ENCODE data around the gene LGR4. TPM values are rescaled to one million over a fixed set of nuclear protein-coding genes. Genes with fewer than 3 reads are reported as not detected.

The LGR4 gene
- total RNA-seq, 1 donor from 2014 or later: 36.2 TPM

DNA sequence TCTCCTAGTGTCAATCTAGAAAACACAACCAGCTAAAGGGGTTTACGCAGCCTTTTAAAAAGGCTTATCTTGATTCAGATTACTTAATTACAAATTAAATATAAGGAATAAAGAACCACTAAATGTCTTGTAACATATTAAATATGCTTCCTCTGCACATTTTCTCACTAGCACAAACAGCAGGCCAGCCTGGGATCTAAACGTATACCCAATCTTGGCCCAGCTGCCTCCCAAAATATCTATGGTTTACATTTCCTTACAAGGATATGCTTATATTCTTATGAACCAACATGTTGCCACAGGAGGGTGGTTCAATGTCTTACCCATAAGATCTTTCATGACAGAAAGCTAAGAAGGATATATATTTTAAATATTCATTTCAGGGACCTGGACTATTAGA lies 7.7 kb downstream of the LGR4 start:
- peaks cover 87% of the 10 kb centered on the region for H3K4me1 Mint-ChIP-seq (ENCODE audit: low read depth)
- H3K9me3 Mint-ChIP-seq (ENCODE audit: low read depth): no peaks in the 10 kb centered on the region
- no peak for DNase-seq (ENCODE audit: low spot score)
- H3K27ac Mint-ChIP-seq (ENCODE audit: unreplicated experiment): peak overlapping the region; percentile 87
- H3K36me3 Mint-ChIP-seq (ENCODE audit: low read depth): no peaks in the 10 kb centered on the region
- H3K27me3 Mint-ChIP-seq (ENCODE audit: low read depth): no peaks in the 10 kb centered on the region
- peak overlapping the region; percentile 24 for H3K4me3 Mint-ChIP-seq (ENCODE audit: unreplicated experiment)
- TF ChIP-seq, protein P1, sequence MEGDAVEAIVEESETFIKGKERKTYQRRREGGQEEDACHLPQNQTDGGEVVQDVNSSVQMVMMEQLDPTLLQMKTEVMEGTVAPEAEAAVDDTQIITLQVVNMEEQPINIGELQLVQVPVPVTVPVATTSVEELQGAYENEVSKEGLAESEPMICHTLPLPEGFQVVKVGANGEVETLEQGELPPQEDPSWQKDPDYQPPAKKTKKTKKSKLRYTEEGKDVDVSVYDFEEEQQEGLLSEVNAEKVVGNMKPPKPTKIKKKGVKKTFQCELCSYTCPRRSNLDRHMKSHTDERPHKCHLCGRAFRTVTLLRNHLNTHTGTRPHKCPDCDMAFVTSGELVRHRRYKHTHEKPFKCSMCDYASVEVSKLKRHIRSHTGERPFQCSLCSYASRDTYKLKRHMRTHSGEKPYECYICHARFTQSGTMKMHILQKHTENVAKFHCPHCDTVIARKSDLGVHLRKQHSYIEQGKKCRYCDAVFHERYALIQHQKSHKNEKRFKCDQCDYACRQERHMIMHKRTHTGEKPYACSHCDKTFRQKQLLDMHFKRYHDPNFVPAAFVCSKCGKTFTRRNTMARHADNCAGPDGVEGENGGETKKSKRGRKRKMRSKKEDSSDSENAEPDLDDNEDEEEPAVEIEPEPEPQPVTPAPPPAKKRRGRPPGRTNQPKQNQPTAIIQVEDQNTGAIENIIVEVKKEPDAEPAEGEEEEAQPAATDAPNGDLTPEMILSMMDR (IDR thresholded peaks at IDR 0.05): no peak

DNA sequence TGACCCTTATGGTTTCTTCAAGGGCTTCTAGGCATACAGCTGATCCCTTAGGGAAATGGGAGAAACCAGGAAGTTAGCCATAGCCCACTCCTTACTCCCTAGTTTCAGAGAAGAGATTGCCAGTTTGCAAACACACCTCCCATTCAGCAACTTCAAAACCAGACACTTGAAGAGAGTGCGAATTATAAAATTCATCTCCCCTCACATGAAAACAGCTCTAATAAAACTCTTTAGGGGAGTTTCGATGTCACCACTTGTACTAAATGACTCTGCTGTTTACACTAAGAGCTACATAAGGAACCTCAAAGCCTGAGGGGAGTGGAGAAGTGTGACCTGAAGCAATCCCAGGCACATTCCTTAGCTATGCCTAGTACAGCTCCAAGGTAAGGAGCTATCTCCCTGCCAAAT lies 8.3 kb downstream of the LGR4 start:
- TF ChIP-seq, protein P1 (IDR thresholded peaks at IDR 0.05): no peak
- no peaks in the 10 kb centered on the region for H3K9me3 Mint-ChIP-seq (ENCODE audit: low read depth)
- peaks cover 84% of the 10 kb centered on the region for H3K4me1 Mint-ChIP-seq (ENCODE audit: low read depth)
- DNase-seq (ENCODE audit: low spot score): no peak
- no peaks in the 10 kb centered on the region for H3K27me3 Mint-ChIP-seq (ENCODE audit: low read depth)
- H3K36me3 Mint-ChIP-seq (ENCODE audit: low read depth): no peaks in the 10 kb centered on the region
- H3K4me3 Mint-ChIP-seq (ENCODE audit: unreplicated experiment): peak overlapping the region; percentile 24
- H3K27ac Mint-ChIP-seq (ENCODE audit: unreplicated experiment): peak overlapping the region; percentile 87

DNA sequence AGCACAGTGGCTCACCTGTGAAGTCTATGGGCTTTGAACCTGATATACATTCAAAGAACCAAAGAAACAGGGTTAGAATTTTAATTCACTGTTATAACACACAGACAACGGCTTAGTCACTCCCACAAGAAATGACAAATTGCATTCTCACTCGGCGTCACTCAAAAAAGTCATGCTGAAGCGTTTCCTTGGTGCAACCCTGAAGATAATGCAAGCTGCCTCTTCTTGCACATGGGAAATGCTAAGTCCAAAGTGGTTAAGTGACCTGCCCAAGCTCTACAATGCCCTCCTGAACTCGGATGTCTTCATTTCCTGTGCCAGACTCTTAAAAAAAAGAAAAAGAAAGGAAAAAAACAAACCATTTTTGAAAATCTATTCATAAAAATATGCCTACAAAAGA lies 10.0 kb downstream of the LGR4 start:
- H3K9me3 Mint-ChIP-seq (ENCODE audit: low read depth): no peaks in the 10 kb centered on the region
- no peak for DNase-seq (ENCODE audit: low spot score)
- H3K4me1 Mint-ChIP-seq (ENCODE audit: low read depth): peaks cover 84% of the 10 kb centered on the region
- TF ChIP-seq, protein P1 (IDR thresholded peaks at IDR 0.05): no peak
- no peak overlapping the region for H3K4me3 Mint-ChIP-seq (ENCODE audit: unreplicated experiment)
- H3K36me3 Mint-ChIP-seq (ENCODE audit: low read depth): no peaks in the 10 kb centered on the region
- peak overlapping the region; percentile 60 for H3K27ac Mint-ChIP-seq (ENCODE audit: unreplicated experiment)
- H3K27me3 Mint-ChIP-seq (ENCODE audit: low read depth): no peaks in the 10 kb centered on the region

DNA sequence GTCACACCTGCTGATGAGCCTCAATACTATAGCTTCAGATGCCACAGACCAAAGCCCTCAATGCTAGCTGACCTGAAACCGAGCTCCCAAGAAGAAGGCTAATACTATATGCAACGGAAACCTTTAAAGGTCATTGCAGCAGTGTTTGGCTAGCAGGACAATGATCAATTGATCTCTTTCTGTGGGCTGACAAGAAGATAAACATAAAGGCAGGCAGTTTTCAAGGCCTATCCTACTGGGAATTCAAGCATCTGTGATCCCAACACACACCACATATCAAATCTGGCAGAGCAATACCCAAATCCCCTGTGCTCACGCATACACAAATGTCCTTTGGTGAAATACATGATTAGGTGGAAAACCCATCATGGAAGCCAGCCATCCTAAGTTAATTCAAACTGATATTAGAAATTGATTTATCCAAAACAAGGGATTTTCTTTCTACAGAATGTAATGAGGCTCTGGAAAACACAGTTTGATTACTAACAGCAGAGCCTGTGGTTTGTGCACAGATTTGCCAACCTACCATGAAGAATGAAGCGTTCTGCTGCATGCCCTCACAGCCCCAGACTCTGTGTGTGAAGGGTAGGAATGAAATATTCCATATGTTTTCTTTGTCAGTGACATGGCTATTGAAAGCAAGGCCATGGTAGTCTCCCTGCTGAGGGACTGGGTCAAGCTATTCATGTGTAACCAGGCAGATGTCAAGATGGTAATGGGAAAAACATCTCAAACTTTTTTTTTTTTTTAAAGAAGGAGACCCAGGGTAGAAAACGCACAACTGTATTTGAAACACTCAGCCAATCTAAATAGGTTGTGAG lies 12.2 kb downstream of the LGR4 start:
- H3K4me3 Mint-ChIP-seq (ENCODE audit: unreplicated experiment): no peak overlapping the region
- no peaks in the 10 kb centered on the region for H3K36me3 Mint-ChIP-seq (ENCODE audit: low read depth)
- DNase-seq (ENCODE audit: low spot score): no peak
- peak overlapping the region; percentile 60 for H3K27ac Mint-ChIP-seq (ENCODE audit: unreplicated experiment)
- peaks cover 92% of the 10 kb centered on the region for H3K4me1 Mint-ChIP-seq (ENCODE audit: low read depth)
- H3K9me3 Mint-ChIP-seq (ENCODE audit: low read depth): no peaks in the 10 kb centered on the region
- no peaks in the 10 kb centered on the region for H3K27me3 Mint-ChIP-seq (ENCODE audit: low read depth)
- TF ChIP-seq, protein P1 (IDR thresholded peaks at IDR 0.05): no peak

DNA sequence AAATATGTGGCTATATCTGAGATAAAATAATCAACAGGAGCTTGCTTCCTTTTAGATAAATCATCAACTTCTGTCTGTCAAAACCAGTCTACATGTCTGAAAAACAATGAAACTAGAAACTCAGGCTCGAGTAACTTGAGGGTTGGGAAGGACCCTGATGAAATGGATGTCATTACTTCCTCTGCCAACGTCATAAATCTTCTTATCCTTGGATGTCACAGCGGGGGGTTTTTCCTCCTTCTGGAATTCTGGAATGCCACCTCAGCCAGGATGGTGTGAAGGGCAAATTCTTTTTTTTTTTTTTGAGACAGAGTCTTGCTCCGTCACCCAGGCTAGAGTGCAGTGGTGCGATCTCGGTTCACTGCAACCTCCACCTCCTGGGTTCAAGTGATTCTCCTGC lies 13.4 kb downstream of the LGR4 start:
- Mint-ChIP-seq H3K4me1 (ENCODE audit: low read depth) (peaks cover 90% of the 10 kb centered on the region), H3K4me3 (ENCODE audit: unreplicated experiment) (no peak overlapping the region), H3K9me3 (ENCODE audit: low read depth) (no peaks in the 10 kb centered on the region), H3K36me3 (ENCODE audit: low read depth) (no peaks in the 10 kb centered on the region), H3K27me3 (ENCODE audit: low read depth) (no peaks in the 10 kb centered on the region), H3K27ac (ENCODE audit: unreplicated experiment) (peak overlapping the region; percentile 52)
- TF ChIP-seq, protein P1 (IDR thresholded peaks at IDR 0.05): no peak
- DNase-seq (ENCODE audit: low spot score): no peak

Measured in chondrocyte (in vitro differentiated cells).